NCI-H1417 treated with DMSO at 0.1 percent for 48 hours (cell line): Measurements from ENCODE around the gene TAS2R41.

Experiments used
- DNase-seq: peaks from one replicate; lab custom pipeline; 2025; lab: John Stamatoyannopoulos, UW

TAS2R41 gene

GRCh38 chr7:143477501-143478150 lies at the start of gene TAS2R41:
Gene TAS2R41, plus strand, starts transcription at chr7:143477873. Its CDS starts 0 bp downstream, at chr7:143477873.
- DNase-seq: no peak

- DNase-seq: no peak
These were observed 47.6 kb upstream of the TAS2R41 start for GRCh38 chr7:143429770-143430698.

- DNase-seq: peak; percentile 21
These were observed 46.6 kb upstream of the TAS2R41 start for GRCh38 chr7:143431109-143431508.

- DNase-seq: no peak
These were observed 43.9 kb upstream of the TAS2R41 start for GRCh38 chr7:143433759-143434158.

GRCh38 chr7:143434660-143435059 lies 43.0 kb upstream of the TAS2R41 start:
- DNase-seq: no peak

- DNase-seq: no peak
These were observed 42.4 kb upstream of the TAS2R41 start for GRCh38 chr7:143435266-143435665.

GRCh38 chr7:143436325-143436946 lies 41.2 kb upstream of the TAS2R41 start:
- no peak for DNase-seq

- no peak for DNase-seq
These were observed 40.1 kb upstream of the TAS2R41 start for GRCh38 chr7:143437578-143437977.

GRCh38 chr7:143439866-143440265 lies 37.8 kb upstream of the TAS2R41 start:
- no peak for DNase-seq

- no peak for DNase-seq
These were observed 34.5 kb upstream of the TAS2R41 start, which contains the start of gene TAS2R60 for GRCh38 chr7:143443153-143443552. Gene TAS2R60, plus strand, starts transcription at chr7:143443453. Its CDS starts 0 bp downstream, at chr7:143443453.

- no peak for DNase-seq
These were observed 33.5 kb upstream of the TAS2R41 start for GRCh38 chr7:143444063-143444782.

- no peak for DNase-seq
These were observed 32.9 kb upstream of the TAS2R41 start for GRCh38 chr7:143444785-143445184.

GRCh38 chr7:143447466-143447865 lies 30.2 kb upstream of the TAS2R41 start:
- DNase-seq: no peak

- no peak for DNase-seq
These were observed 29.2 kb upstream of the TAS2R41 start for GRCh38 chr7:143448429-143448828.

- DNase-seq: no peak
These were observed 27.9 kb upstream of the TAS2R41 start for GRCh38 chr7:143449793-143450192.

- DNase-seq: no peak
These were observed 26.6 kb upstream of the TAS2R41 start for GRCh38 chr7:143451122-143451521.

- no peak for DNase-seq
These were observed 25.9 kb upstream of the TAS2R41 start for GRCh38 chr7:143451746-143452145.

- DNase-seq: no peak
These were observed 25.2 kb upstream of the TAS2R41 start for GRCh38 chr7:143452495-143452894.

- DNase-seq: no peak
These were observed 23.5 kb upstream of the TAS2R41 start for GRCh38 chr7:143454091-143454680.

GRCh38 chr7:143455491-143455890 lies 22.2 kb upstream of the TAS2R41 start:
- no peak for DNase-seq

- DNase-seq: no peak
These were observed 21.7 kb upstream of the TAS2R41 start for GRCh38 chr7:143455942-143456341.
